K562 (cell line): ENCODE data around the gene APEX1. TPM values are rescaled to one million over a fixed set of nuclear protein-coding genes. Genes with fewer than 3 reads are reported as not detected.

Source experiments
- BACH1 ChIP-seq: fragments of 200-800 bp; sonication (Bioruptor generic); IDR thresholded peaks from 2 replicates; pipeline ENCODE4 v1.6.1; 2016; ENCODE audit warnings: missing genetic modification characterization, missing compliant biosample characterization
- BCL6 ChIP-seq: fragments of 250-450 bp; sonication (Bioruptor Pico); IDR thresholded peaks from 2 replicates; pipeline ENCODE4 v1.4.0; 2020
- EP400 ChIP-seq: fragments of 450-650 bp; IDR thresholded peaks from 2 replicates; pipeline ENCODE4 v1.6.1; 2017; ENCODE audit warnings: antibody characterized with exemption, mild to moderate bottlenecking, moderate library complexity
- EWSR1 ChIP-seq: fragments of 450-650 bp; IDR thresholded peaks from 2 replicates; pipeline ENCODE4 v1.6.1; 2018; ENCODE audit warnings: borderline replicate concordance, mild to moderate bottlenecking, low read depth, moderate library complexity; ENCODE audit not compliant: partially characterized antibody
- GTF2E2 ChIP-seq: fragments of 200-800 bp; sonication (Bioruptor generic); IDR thresholded peaks from 2 replicates; pipeline ENCODE4 v1.6.1; 2016; ENCODE audit warnings: missing genetic modification characterization, missing compliant biosample characterization
- MEIS2 ChIP-seq: fragments of 450-650 bp; IDR thresholded peaks from 2 replicates; pipeline ENCODE4 v1.6.1; 2014; ENCODE audit warnings: mild to moderate bottlenecking; ENCODE audit not compliant: partially characterized antibody
- PPARD ChIP-seq: fragments of 250-450 bp; sonication (Bioruptor Pico); IDR thresholded peaks from 2 replicates; pipeline ENCODE4 v1.8.0; 2022; ENCODE audit warnings: inconsistent platforms, mild to moderate bottlenecking, moderate library complexity
- TCF3 ChIP-seq: sonication (generic); formaldehyde crosslinking; IDR thresholded peaks from 2 replicates; pipeline ENCODE4 v1.4.0; 2020; ENCODE audit warnings: mild to moderate bottlenecking, missing genetic modification reagents
- TFAP4 ChIP-seq: sonication (generic); formaldehyde crosslinking; IDR thresholded peaks from 2 replicates; pipeline ENCODE4 v1.8.0; 2022; ENCODE audit warnings: missing genetic modification reagents, mild to moderate bottlenecking, moderate library complexity, borderline replicate concordance
- TSHZ1 ChIP-seq: fragments of 250-450 bp; sonication (Bioruptor Pico); IDR thresholded peaks from 2 replicates; pipeline ENCODE4 v1.4.0; 2020; ENCODE audit warnings: mild to moderate bottlenecking, moderate library complexity
- ZC3H4 ChIP-seq: sonication (generic); formaldehyde crosslinking; IDR thresholded peaks from 2 replicates; pipeline ENCODE4 v1.9.0; 2021; ENCODE audit warnings: missing genetic modification reagents, borderline replicate concordance
- polyA plus RNA-seq, 8 experiments: library from polyadenylated mRNA; depleted of rRNA in 4 of 8; stranded (reverse) in 5 of 8; unstranded in 3 of 8; fragments of >200 nt; fragmentation: Nextera tagmentation in 2 of 8; fragmentation: Illumina TruSeq in 1 of 8; extraction: Ambion mirVana in 2 of 8; extraction: Trizol in 1 of 8; gene quantifications; 2 replicates each; pipeline versions ENCODE4 v1.2.1 to v1.2.3, GENCODE V29; 2011 to 2014; ENCODE audit warnings: inconsistent platforms in 1 of 8, missing spikeins in 1 of 8
- total RNA-seq, 7 experiments: library from RNA; depleted of rRNA in 6 of 7; stranded (reverse); fragments of >200 nt in 6 of 7; fragmentation: Illumina TruSeq in 2 of 7; extraction: Trizol in 2 of 7; gene quantifications; 2 replicates each; pipeline versions ENCODE4 v1.2.1 to v1.2.3, GENCODE V29; 2011 to 2021; ENCODE audit warnings: low replicate concordance in 1 of 7
- TF ChIP-seq, protein P1 (sequence below): fragments of 450-650 bp; conservative IDR thresholded peaks from 2 replicates; pipeline ENCODE4 v1.6.1; 2016; ENCODE audit warnings: missing genetic modification characterization, low read depth, mild to moderate bottlenecking, missing compliant biosample characterization, moderate library complexity
- TF ChIP-seq, protein P2 (sequence below): fragments of 450-650 bp; IDR thresholded peaks from 2 replicates; pipeline ENCODE4 v1.6.1; 2017; ENCODE audit warnings: antibody characterized with exemption, mild to moderate bottlenecking
- TF ChIP-seq, protein P3 (sequence below): sonication (generic); formaldehyde crosslinking; IDR thresholded peaks from 2 replicates; pipeline ENCODE4 v1.8.0; 2022; ENCODE audit warnings: mild to moderate bottlenecking, missing genetic modification reagents, borderline replicate concordance

APEX1 gene
- total and polyA plus RNA-seq, 9 of the 15 experiments (the other 6 are each of a cell fraction or from before 2014, with no cell fraction given) = 50.2 to 274 (median 158) TPM

GRCh38 chr14:20417250-20418186 is 37.5 kb upstream of the APEX1 start (continued):
- TF ChIP-seq, protein P1, sequence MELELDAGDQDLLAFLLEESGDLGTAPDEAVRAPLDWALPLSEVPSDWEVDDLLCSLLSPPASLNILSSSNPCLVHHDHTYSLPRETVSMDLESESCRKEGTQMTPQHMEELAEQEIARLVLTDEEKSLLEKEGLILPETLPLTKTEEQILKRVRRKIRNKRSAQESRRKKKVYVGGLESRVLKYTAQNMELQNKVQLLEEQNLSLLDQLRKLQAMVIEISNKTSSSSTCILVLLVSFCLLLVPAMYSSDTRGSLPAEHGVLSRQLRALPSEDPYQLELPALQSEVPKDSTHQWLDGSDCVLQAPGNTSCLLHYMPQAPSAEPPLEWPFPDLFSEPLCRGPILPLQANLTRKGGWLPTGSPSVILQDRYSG (tag) = no peak
- no peak for TF ChIP-seq PPARD (CRISPR knock-in tag)
- peak; percentile 29; the same call in 1 of the 2 replicates for TF ChIP-seq TCF3 (CRISPR knock-in tag)
- no peak for TF ChIP-seq ZC3H4
- TF ChIP-seq BCL6 = no peak
- TF ChIP-seq, protein P2, sequence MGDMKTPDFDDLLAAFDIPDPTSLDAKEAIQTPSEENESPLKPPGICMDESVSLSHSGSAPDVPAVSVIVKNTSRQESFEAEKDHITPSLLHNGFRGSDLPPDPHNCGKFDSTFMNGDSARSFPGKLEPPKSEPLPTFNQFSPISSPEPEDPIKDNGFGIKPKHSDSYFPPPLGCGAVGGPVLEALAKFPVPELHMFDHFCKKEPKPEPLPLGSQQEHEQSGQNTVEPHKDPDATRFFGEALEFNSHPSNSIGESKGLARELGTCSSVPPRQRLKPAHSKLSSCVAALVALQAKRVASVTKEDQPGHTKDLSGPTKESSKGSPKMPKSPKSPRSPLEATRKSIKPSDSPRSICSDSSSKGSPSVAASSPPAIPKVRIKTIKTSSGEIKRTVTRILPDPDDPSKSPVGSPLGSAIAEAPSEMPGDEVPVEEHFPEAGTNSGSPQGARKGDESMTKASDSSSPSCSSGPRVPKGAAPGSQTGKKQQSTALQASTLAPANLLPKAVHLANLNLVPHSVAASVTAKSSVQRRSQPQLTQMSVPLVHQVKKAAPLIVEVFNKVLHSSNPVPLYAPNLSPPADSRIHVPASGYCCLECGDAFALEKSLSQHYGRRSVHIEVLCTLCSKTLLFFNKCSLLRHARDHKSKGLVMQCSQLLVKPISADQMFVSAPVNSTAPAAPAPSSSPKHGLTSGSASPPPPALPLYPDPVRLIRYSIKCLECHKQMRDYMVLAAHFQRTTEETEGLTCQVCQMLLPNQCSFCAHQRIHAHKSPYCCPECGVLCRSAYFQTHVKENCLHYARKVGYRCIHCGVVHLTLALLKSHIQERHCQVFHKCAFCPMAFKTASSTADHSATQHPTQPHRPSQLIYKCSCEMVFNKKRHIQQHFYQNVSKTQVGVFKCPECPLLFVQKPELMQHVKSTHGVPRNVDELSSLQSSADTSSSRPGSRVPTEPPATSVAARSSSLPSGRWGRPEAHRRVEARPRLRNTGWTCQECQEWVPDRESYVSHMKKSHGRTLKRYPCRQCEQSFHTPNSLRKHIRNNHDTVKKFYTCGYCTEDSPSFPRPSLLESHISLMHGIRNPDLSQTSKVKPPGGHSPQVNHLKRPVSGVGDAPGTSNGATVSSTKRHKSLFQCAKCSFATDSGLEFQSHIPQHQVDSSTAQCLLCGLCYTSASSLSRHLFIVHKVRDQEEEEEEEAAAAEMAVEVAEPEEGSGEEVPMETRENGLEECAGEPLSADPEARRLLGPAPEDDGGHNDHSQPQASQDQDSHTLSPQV = no peak
- no peak for TF ChIP-seq TSHZ1 (CRISPR knock-in tag)
- TF ChIP-seq, protein P3, sequence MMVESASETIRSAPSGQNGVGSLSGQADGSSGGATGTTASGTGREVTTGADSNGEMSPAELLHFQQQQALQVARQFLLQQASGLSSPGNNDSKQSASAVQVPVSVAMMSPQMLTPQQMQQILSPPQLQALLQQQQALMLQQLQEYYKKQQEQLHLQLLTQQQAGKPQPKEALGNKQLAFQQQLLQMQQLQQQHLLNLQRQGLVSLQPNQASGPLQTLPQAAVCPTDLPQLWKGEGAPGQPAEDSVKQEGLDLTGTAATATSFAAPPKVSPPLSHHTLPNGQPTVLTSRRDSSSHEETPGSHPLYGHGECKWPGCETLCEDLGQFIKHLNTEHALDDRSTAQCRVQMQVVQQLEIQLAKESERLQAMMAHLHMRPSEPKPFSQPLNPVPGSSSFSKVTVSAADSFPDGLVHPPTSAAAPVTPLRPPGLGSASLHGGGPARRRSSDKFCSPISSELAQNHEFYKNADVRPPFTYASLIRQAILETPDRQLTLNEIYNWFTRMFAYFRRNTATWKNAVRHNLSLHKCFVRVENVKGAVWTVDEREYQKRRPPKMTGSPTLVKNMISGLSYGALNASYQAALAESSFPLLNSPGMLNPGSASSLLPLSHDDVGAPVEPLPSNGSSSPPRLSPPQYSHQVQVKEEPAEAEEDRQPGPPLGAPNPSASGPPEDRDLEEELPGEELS (CRISPR knock-in tag) = no peak
- TF ChIP-seq EP400 = no peak
- TF ChIP-seq GTF2E2 (tag) = no peak
- no peak for TF ChIP-seq EWSR1
- no peak for TF ChIP-seq TFAP4 (CRISPR knock-in tag)
- TF ChIP-seq BACH1 (tag) = no peak
- peak; percentile 52 for TF ChIP-seq MEIS2
